ENCODE data around the gene EIF2A.
A peak's percentile ranks its signal among the peaks of the same experiment; 100 is the strongest.
"Not testable (repeated sequence)": the region's sequence is repeated elsewhere in the genome, so short reads cannot be mapped to it uniquely, and the experiment has no call there.

The EIF2A gene

GRCh38 chr3:150546226-150547044 is at the start of gene EIF2A, which contains the start of gene SERP1:
Gene EIF2A, plus strand, starts transcription at chr3:150546787. Its CDS starts 16 bp downstream, at chr3:150546803.
Gene SERP1, minus strand, starts transcription at chr3:150546496. Its CDS starts 361 bp downstream, at chr3:150546135.
- peak; percentile 99 for DNase-seq

GRCh38 chr3:150497956-150498355 is 48.6 kb upstream of the EIF2A start:
- no peak for DNase-seq

GRCh38 chr3:150500960-150501359 is 45.6 kb upstream of the EIF2A start:
- not testable (repeated sequence) for DNase-seq

GRCh38 chr3:150503402-150504099 is 43.0 kb upstream of the EIF2A start:
- DNase-seq: no peak

- no peak for DNase-seq
These were observed 42.1 kb upstream of the EIF2A start for GRCh38 chr3:150504483-150504882.

GRCh38 chr3:150508401-150508800 is 38.2 kb upstream of the EIF2A start:
- no peak for DNase-seq

GRCh38 chr3:150509780-150510179 is 36.8 kb upstream of the EIF2A start:
- no peak for DNase-seq

GRCh38 chr3:150511122-150511821 is 35.3 kb upstream of the EIF2A start:
- no peak for DNase-seq

GRCh38 chr3:150515210-150515609 is 31.4 kb upstream of the EIF2A start:
- DNase-seq: no peak

- DNase-seq: no peak
These were observed 27.6 kb upstream of the EIF2A start for GRCh38 chr3:150519026-150519425.

- no peak for DNase-seq
These were observed 26.2 kb upstream of the EIF2A start for GRCh38 chr3:150520408-150520807.

- DNase-seq: no peak
These were observed 25.1 kb upstream of the EIF2A start for GRCh38 chr3:150521463-150521862.

GRCh38 chr3:150523538-150523937 is 23.0 kb upstream of the EIF2A start:
- DNase-seq: no peak

GRCh38 chr3:150527464-150528255 is 18.9 kb upstream of the EIF2A start:
- no peak for DNase-seq

GRCh38 chr3:150528354-150528797 is 18.2 kb upstream of the EIF2A start:
- no peak for DNase-seq

- no peak for DNase-seq
These were observed 14.8 kb upstream of the EIF2A start for GRCh38 chr3:150531775-150532174.

- DNase-seq: no peak
These were observed 11.4 kb upstream of the EIF2A start for GRCh38 chr3:150535204-150535603.

- no peak for DNase-seq
These were observed 8.0 kb upstream of the EIF2A start for GRCh38 chr3:150538324-150539208.

- DNase-seq: no peak
These were observed 6.3 kb upstream of the EIF2A start for GRCh38 chr3:150540297-150540696.

GRCh38 chr3:150540991-150541390 is 5.6 kb upstream of the EIF2A start:
- DNase-seq: no peak

- no peak for DNase-seq
These were observed 3.5 kb upstream of the EIF2A start for GRCh38 chr3:150543128-150543527.

- no peak for DNase-seq
These were observed 3.1 kb upstream of the EIF2A start for GRCh38 chr3:150543531-150543930.
